Smooth muscle cell (in vitro differentiated cells): ENCODE data around the gene CPEB2. TPM values are rescaled to one million over a fixed set of nuclear protein-coding genes. Genes with fewer than 3 reads are reported as not detected.

ENCODE experiments used
- DNase-seq: peaks from one replicate; lab custom pipeline; 2025; ENCODE audit not compliant: unreplicated experiment; lab: John Stamatoyannopoulos, UW
- H2AFZ ChIP-seq: fragments of 200-600 bp; sonication (generic); 2 replicates; pipeline ENCODE4 v1.6.0; 2016; ENCODE audit warnings: antibody characterized with exemption, low read depth, mild to moderate bottlenecking
- H3F3A ChIP-seq: fragments of 200-600 bp; sonication (generic); 2 replicates; pipeline ENCODE4 v1.6.0; 2017; ENCODE audit warnings: antibody characterized with exemption, low read depth
- H3K27ac ChIP-seq: fragments of 200-600 bp; sonication (generic); 2 replicates; pipeline ENCODE4 v1.5.1; 2016; ENCODE audit warnings: low read depth, mild to moderate bottlenecking
- H3K27me3 ChIP-seq: fragments of 200-600 bp; sonication (generic); 2 replicates; pipeline ENCODE4 v1.6.1; 2016; ENCODE audit warnings: low read depth, mild to moderate bottlenecking
- H3K36me3 ChIP-seq: fragments of 200-600 bp; sonication (generic); 2 replicates; pipeline ENCODE4 v1.5.1; 2016; ENCODE audit warnings: low read depth
- H3K4me1 ChIP-seq: fragments of 200-600 bp; sonication (generic); 2 replicates; pipeline ENCODE4 v1.5.1; 2016; ENCODE audit warnings: low read depth
- H3K4me2 ChIP-seq: fragments of 200-600 bp; sonication (generic); 2 replicates; pipeline ENCODE4 v1.6.0; 2016; ENCODE audit warnings: mild to moderate bottlenecking
- H3K4me3 ChIP-seq: fragments of 200-600 bp; sonication (generic); 2 replicates; pipeline ENCODE4 v1.5.1; 2016; ENCODE audit warnings: mild to moderate bottlenecking
- H3K79me2 ChIP-seq: fragments of 200-600 bp; sonication (generic); 2 replicates; pipeline ENCODE4 v1.6.0; 2016; ENCODE audit warnings: low read depth, mild to moderate bottlenecking
- H3K9ac ChIP-seq: fragments of 200-600 bp; sonication (generic); 2 replicates; pipeline ENCODE4 v1.6.0; 2016; ENCODE audit warnings: low read depth
- H3K9me3 ChIP-seq: fragments of 200-600 bp; sonication (generic); replicated peaks from 2 replicates; pipeline ENCODE4 v1.5.1; 2016; ENCODE audit warnings: low read depth
- H4K20me1 ChIP-seq: fragments of 200-600 bp; sonication (generic); 2 replicates; pipeline ENCODE4 v1.6.0; 2016; ENCODE audit warnings: low read depth
- CTCF ChIP-seq: fragments of 200-600 bp; sonication (generic); IDR thresholded peaks from 2 replicates; pipeline ENCODE4 v1.5.1; 2017; ENCODE audit warnings: borderline replicate concordance, mild to moderate bottlenecking, antibody characterized with exemption; ENCODE audit not compliant: insufficient read depth, poor library complexity, severe bottlenecking
- WGBS: methylation state at CpG from one replicate; pipeline ENCODE4 v1.1.7; 2016; ENCODE audit warnings: low lambda C conversion rate; 5-methylcytosine and 5-hydroxymethylcytosine counted together
- polyA plus RNA-seq: library from polyadenylated mRNA; unstranded; fragments of >200 nt; fragmentation: Nextera tagmentation; extraction: Ambion mirVana; gene quantifications from 2 replicates; pipeline ENCODE4 v1.2.1, GENCODE V29; 2016
- total RNA-seq: library from RNA; depleted of rRNA; stranded (reverse); fragments of >200 nt; gene quantifications from 2 replicates; pipeline ENCODE4 v1.2.3, GENCODE V29; 2014

Gene CPEB2
- total and polyA plus RNA-seq, 2 experiments from 2014 or later = 5.8 to 35.4 TPM

DNA sequence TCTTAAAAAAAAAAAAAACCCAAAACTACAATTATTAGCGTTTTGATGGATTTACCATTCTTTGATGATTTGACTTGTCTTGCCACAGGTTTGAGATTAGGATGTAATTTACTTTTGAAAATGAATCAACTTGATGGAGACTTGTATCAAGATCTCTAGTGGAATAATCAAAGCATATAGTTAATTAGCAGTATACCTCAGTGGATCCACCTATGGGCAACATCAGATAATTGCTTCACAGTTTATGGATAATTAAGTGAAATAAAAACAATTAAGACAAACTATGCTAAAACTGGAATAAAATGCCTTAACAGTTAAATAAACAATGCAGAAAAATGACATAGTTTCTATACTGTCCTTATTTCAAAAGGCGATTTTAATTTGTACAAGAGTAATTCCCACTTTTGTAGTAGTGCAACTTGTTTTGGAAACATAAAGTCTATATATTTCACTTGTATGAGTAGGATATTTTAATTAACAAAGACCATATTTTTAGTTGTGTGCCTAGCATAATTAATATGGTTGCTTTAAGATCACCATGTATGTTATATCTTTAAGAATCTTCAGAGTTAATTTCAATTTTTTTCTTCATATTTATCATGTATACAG lies 4.2 kb downstream of the CPEB2 start:
- Histone ChIP-seq H3K4me1 (peaks cover 4% of the 10 kb centered on the region), H3K4me3 (peak overlapping the region; percentile 91), H3K27ac (peak overlapping the region; percentile 53), H3K9me3 (no peaks in the 10 kb centered on the region), H3K36me3 (peaks cover 15% of the 10 kb centered on the region), H3K9ac (no peak overlapping the region), H3K27me3 (no peaks in the 10 kb centered on the region), H4K20me1 (peaks cover 76% of the 10 kb centered on the region), H3K4me2 (peak overlapping the region; percentile 85), H2AFZ (no peak overlapping the region), H3K79me2 (peaks cover 72% of the 10 kb centered on the region), H3F3A (peaks cover 5% of the 10 kb centered on the region)
- peak; percentile 39 for TF ChIP-seq CTCF
- WGBS = 48% methylated on average over 2 of the region's 2 CpGs
- no peak for DNase-seq

DNA sequence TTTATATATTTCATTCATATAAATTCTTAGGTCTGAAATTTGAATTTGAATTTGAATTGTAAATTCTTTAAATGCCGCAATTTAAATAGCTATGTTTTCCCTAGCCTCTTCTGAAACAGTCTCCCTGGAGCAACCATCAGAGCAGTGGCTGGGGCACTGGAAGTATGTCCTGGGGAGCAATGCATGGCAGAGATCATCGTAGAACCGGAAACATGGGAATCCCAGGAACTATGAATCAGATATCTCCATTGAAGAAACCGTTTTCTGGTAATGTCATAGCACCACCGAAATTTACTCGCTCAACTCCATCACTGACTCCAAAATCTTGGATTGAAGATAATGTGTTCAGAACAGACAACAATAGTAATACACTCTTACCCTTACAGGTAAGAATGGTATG lies 4.9 kb downstream of the CPEB2 start:
- peaks cover 5% of the 10 kb centered on the region for H3F3A ChIP-seq
- H3K4me1 ChIP-seq = peaks cover 4% of the 10 kb centered on the region
- peaks cover 82% of the 10 kb centered on the region for H4K20me1 ChIP-seq
- H3K9me3 ChIP-seq = no peaks in the 10 kb centered on the region
- WGBS = 63% methylated on average over 6 of the region's 6 CpGs
- H3K27me3 ChIP-seq = no peaks in the 10 kb centered on the region
- DNase-seq = no peak
- peaks cover 15% of the 10 kb centered on the region for H3K36me3 ChIP-seq
- no peak overlapping the region for H3K9ac ChIP-seq
- no peak overlapping the region for H3K27ac ChIP-seq
- H3K4me2 ChIP-seq = peak overlapping the region; percentile 85
- no peak overlapping the region for H3K4me3 ChIP-seq
- H3K79me2 ChIP-seq = peaks cover 78% of the 10 kb centered on the region
- no peak overlapping the region for H2AFZ ChIP-seq
- TF ChIP-seq CTCF = no peak

DNA sequence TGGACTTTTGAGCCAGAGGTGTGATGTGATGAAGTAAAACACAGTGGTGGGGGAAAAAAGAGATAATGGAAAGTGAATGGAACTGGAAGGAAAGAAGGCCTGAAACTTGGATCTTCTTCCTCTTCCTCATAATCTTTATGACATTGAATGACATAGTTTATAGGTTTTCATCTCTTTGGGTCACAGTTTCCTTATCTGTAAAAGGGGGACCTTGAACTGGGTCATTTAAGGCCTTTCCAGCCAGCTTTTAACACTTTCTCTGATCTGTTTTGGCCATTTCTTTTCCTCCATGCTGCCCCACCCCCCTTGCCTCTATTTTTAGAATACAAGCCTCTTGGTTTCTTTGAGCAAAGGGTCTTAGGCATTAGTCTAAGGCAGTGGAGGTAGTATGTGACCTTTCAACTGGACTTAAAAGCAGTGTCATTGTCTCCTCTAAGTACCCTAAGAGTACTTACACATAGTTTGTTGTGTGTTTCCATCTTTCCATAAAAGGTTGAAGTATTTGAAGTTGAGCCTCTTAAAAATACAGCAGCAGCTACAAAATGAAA lies 7.8 kb downstream of the CPEB2 start:
- peaks cover 4% of the 10 kb centered on the region for H3K4me1 ChIP-seq
- no peaks in the 10 kb centered on the region for H3K9me3 ChIP-seq
- TF ChIP-seq CTCF = no peak
- H3K4me3 ChIP-seq = no peak overlapping the region
- no peak overlapping the region for H3K4me2 ChIP-seq
- no peaks in the 10 kb centered on the region for H3K27me3 ChIP-seq
- peaks cover 84% of the 10 kb centered on the region for H3K79me2 ChIP-seq
- H3K27ac ChIP-seq = no peak overlapping the region
- peaks cover 99% of the 10 kb centered on the region for H4K20me1 ChIP-seq
- H3K9ac ChIP-seq = no peak overlapping the region
- H3K36me3 ChIP-seq = peaks cover 19% of the 10 kb centered on the region
- no peak for DNase-seq
- H3F3A ChIP-seq = no peaks in the 10 kb centered on the region
- H2AFZ ChIP-seq = no peak overlapping the region

- no peak overlapping the region for H3K9ac ChIP-seq
- H2AFZ ChIP-seq = no peak overlapping the region
- H3K27ac ChIP-seq = no peak overlapping the region
- no peaks in the 10 kb centered on the region for H3K9me3 ChIP-seq
- no peak for TF ChIP-seq CTCF
- H3K4me2 ChIP-seq = no peak overlapping the region
- no peak overlapping the region for H3K4me3 ChIP-seq
- peaks cover 99% of the 10 kb centered on the region for H4K20me1 ChIP-seq
- 93% methylated on average over 9 of the region's 9 CpGs for WGBS
- no peak for DNase-seq
- peaks cover 4% of the 10 kb centered on the region for H3K4me1 ChIP-seq
- H3F3A ChIP-seq = no peaks in the 10 kb centered on the region
- H3K79me2 ChIP-seq = peaks cover 81% of the 10 kb centered on the region
- no peaks in the 10 kb centered on the region for H3K27me3 ChIP-seq
- H3K36me3 ChIP-seq = peaks cover 27% of the 10 kb centered on the region
These were observed 8.9 kb downstream of the CPEB2 start for GRCh38 chr4:15011166-15011565.
